Tibial artery (tissue), 4 donors: ENCODE measurements around the gene SDCCAG8.

Source experiments
- DNase-seq, 2 donors: peaks; one replicate each; pipeline ENCODE4 v3.0.0-alpha.2; 2019
- H3K27ac ChIP-seq, 2 donors: fragments of 200-600 bp; sonication (generic) in 1 of 2; 1 replicate in 1 of 2; 2 replicates in 1 of 2; pipeline ENCODE4 v1.5.1; 2018 to 2019; ENCODE audit warnings: mild to moderate bottlenecking in 1 of 2
- H3K27me3 ChIP-seq, 2 donors: fragments of 200-600 bp; sonication (generic) in 1 of 2; one replicate each; pipeline versions ENCODE4 v1.5.1 to v1.6.0; 2016 to 2019
- H3K36me3 ChIP-seq, 3 donors: fragments of 200-600 bp; sonication (generic) in 2 of 3; one replicate each; pipeline ENCODE4 v1.5.1; 2016 to 2019; ENCODE audit warnings: mild to moderate bottlenecking in 2 of 3
- H3K4me1 ChIP-seq, 4 donors: fragments of 200-600 bp; sonication (generic) in 2 of 4; 1 replicate in 3 of 4; 2 replicates in 1 of 4; pipeline ENCODE4 v1.5.1; 2016 to 2019
- H3K4me3 ChIP-seq, 2 donors: fragments of 200-600 bp; sonication (generic) in 1 of 2; 1 replicate in 1 of 2; 2 replicates in 1 of 2; pipeline ENCODE4 v1.5.1; 2018 to 2019; ENCODE audit warnings: mild to moderate bottlenecking in 2 of 2
- H3K9me3 ChIP-seq, 3 donors: fragments of 200-600 bp; sonication (generic) in 1 of 3; one replicate each; pipeline ENCODE4 v1.5.1; 2016 to 2019
- CTCF ChIP-seq, 2 experiments: fragments of 200-600 bp in 1 of 2; fragments of 450-650 bp in 1 of 2; IDR thresholded peaks; one replicate each; pipeline ENCODE4 v1.5.1; 2017 to 2019; ENCODE audit warnings: antibody characterized with exemption in 2 of 2, mild to moderate bottlenecking in 1 of 2, moderate library complexity in 1 of 2
- intact Hi-C: fragments of 100-400 bp; cut with DNase I; formaldehyde crosslinking; loops from one replicate; pipeline ENCODE4 v1.15.0; 2023; ENCODE audit warnings: low total_unique reads

Gene SDCCAG8

GRCh38 chr1:243465081-243465480, 209.2 kb downstream of the SDCCAG8 start:
- Histone ChIP-seq H3K27ac (no peak overlapping the region), H3K36me3 (peaks cover 0 to 9% (median 5%) of the 10 kb centered on the region in 3 donors), H3K27me3 (no peaks in the 10 kb centered on the region), H3K9me3 (no peaks in the 10 kb centered on the region), H3K4me3 (no peak overlapping the region), H3K4me1 (no peaks in the 10 kb centered on the region)
- TF ChIP-seq CTCF (IDR thresholded peaks at IDR 0.05) = no peak
- no peak for DNase-seq
- intact Hi-C loops = no loop called here

GRCh38 chr1:243465738-243466137, 209.9 kb downstream of the SDCCAG8 start:
- H3K27ac ChIP-seq = no peak overlapping the region
- intact Hi-C loops = no loop called here
- H3K27me3 ChIP-seq = no peaks in the 10 kb centered on the region
- TF ChIP-seq CTCF (IDR thresholded peaks at IDR 0.05) = no peak
- H3K4me3 ChIP-seq = no peak overlapping the region
- H3K4me1 ChIP-seq = no peaks in the 10 kb centered on the region
- H3K36me3 ChIP-seq = peaks cover 0 to 9% (median 6%) of the 10 kb centered on the region in 3 donors
- DNase-seq = no peak
- no peaks in the 10 kb centered on the region for H3K9me3 ChIP-seq

GRCh38 chr1:243469497-243469896, 213.7 kb downstream of the SDCCAG8 start:
- intact Hi-C loops = no loop called here
- Histone ChIP-seq H3K27ac (no peak overlapping the region), H3K36me3 (peaks cover 0 to 24% (median 10%) of the 10 kb centered on the region in 3 donors), H3K27me3 (no peaks in the 10 kb centered on the region), H3K9me3 (no peaks in the 10 kb centered on the region), H3K4me3 (no peak overlapping the region), H3K4me1 (peaks cover 0 to 5% (median 0%) of the 10 kb centered on the region in 4 donors)
- no peak for TF ChIP-seq CTCF (IDR thresholded peaks at IDR 0.05)
- no peak for DNase-seq

GRCh38 chr1:243470502-243470901, 214.7 kb downstream of the SDCCAG8 start:
- no peak for TF ChIP-seq CTCF (IDR thresholded peaks at IDR 0.05)

GRCh38 chr1:243471026-243471685, 215.3 kb downstream of the SDCCAG8 start:
- intact Hi-C loops = no loop called here
- no peak overlapping the region for H3K27ac ChIP-seq

More at GRCh38 chr1:243470502-243470901, 214.7 kb downstream of the SDCCAG8 start:
- intact Hi-C loops = no loop called here
- H3K4me1 ChIP-seq = peaks cover 0 to 5% (median 0%) of the 10 kb centered on the region in 4 donors
- no peak overlapping the region for H3K4me3 ChIP-seq
- H3K27me3 ChIP-seq = no peaks in the 10 kb centered on the region
- peaks cover 0 to 26% (median 16%) of the 10 kb centered on the region in 3 donors for H3K36me3 ChIP-seq
- DNase-seq = no peak
- no peak overlapping the region for H3K27ac ChIP-seq
- H3K9me3 ChIP-seq = no peaks in the 10 kb centered on the region

More at GRCh38 chr1:243471026-243471685, 215.3 kb downstream of the SDCCAG8 start:
- no peak for TF ChIP-seq CTCF (IDR thresholded peaks at IDR 0.05)
- Histone ChIP-seq H3K27me3 (no peaks in the 10 kb centered on the region), H3K4me3 (no peak overlapping the region), H3K4me1 (peaks cover 0 to 5% (median 0%) of the 10 kb centered on the region in 4 donors), H3K36me3 (peaks cover 0 to 26% (median 16%) of the 10 kb centered on the region in 3 donors), H3K9me3 (no peaks in the 10 kb centered on the region)
- no peak for DNase-seq
